GM18858 (cell line): ENCODE results near the gene PLCL1.

Experiments used
- ATAC-seq: cut with Tn5 transposase; IDR thresholded peaks from one replicate; pipeline ENCODE4 v1.9.1; 2021; ENCODE audit not compliant: unreplicated experiment

The PLCL1 gene

GRCh38 chr2:197804049-197804757 is at the start of gene PLCL1:
PLCL1 (plus strand) TSS chr2:197804593.
- peak; percentile 99 for ATAC-seq

- no peak for ATAC-seq
Measured at GRCh38 chr2:197759013-197759412, 45.4 kb upstream of the PLCL1 start.

- no peak for ATAC-seq
Measured at GRCh38 chr2:197759625-197760292, 44.6 kb upstream of the PLCL1 start.

- ATAC-seq, result no peak
Measured at GRCh38 chr2:197760293-197760657, 44.1 kb upstream of the PLCL1 start.

- ATAC-seq, result no peak
Measured at GRCh38 chr2:197777823-197778407, 26.5 kb upstream of the PLCL1 start.

GRCh38 chr2:197779261-197779660 is 25.1 kb upstream of the PLCL1 start:
- no peak for ATAC-seq

GRCh38 chr2:197782126-197782525 is 22.3 kb upstream of the PLCL1 start:
- no peak for ATAC-seq

GRCh38 chr2:197784956-197785941 is 19.1 kb upstream of the PLCL1 start, which contains the start of gene BOLL:
BOLL (minus strand) TSS chr2:197785319; CDS start chr2:197781850, 3,469 bp downstream.
- no peak for ATAC-seq

GRCh38 chr2:197786010-197786877 is 18.1 kb upstream of the PLCL1 start:
- ATAC-seq, result no peak

GRCh38 chr2:197793456-197793855 is 10.9 kb upstream of the PLCL1 start:
- ATAC-seq, result no peak

GRCh38 chr2:197795277-197795676 is 9.1 kb upstream of the PLCL1 start:
- ATAC-seq, result no peak

- ATAC-seq, result no peak
Measured at GRCh38 chr2:197798187-197798586, 6.2 kb upstream of the PLCL1 start.

- ATAC-seq, result no peak
Measured at GRCh38 chr2:197799068-197799467, 5.3 kb upstream of the PLCL1 start.

GRCh38 chr2:197800091-197800490 is 4.3 kb upstream of the PLCL1 start:
- no peak for ATAC-seq

GRCh38 chr2:197801033-197801432 is 3.4 kb upstream of the PLCL1 start:
- no peak for ATAC-seq

- peak; percentile 27 for ATAC-seq
Measured at GRCh38 chr2:197803033-197803444, 1.4 kb upstream of the PLCL1 start.

- no peak for ATAC-seq
Measured at GRCh38 chr2:197804758-197805714, 643 bp downstream of the PLCL1 start.

- no peak for ATAC-seq
Measured at GRCh38 chr2:197805715-197806633, 1.6 kb downstream of the PLCL1 start.
